Raji (cell line): Measurements from ENCODE around the gene ADAMTS15.

Experiments used
- POLR2A ChIP-seq: IDR thresholded peaks from 2 replicates; pipeline ENCODE4 v1.6.1; 2011; ENCODE audit warnings: low read depth, low read length, control low read depth; ENCODE audit not compliant: insufficient read depth

ADAMTS15 gene

DNA sequence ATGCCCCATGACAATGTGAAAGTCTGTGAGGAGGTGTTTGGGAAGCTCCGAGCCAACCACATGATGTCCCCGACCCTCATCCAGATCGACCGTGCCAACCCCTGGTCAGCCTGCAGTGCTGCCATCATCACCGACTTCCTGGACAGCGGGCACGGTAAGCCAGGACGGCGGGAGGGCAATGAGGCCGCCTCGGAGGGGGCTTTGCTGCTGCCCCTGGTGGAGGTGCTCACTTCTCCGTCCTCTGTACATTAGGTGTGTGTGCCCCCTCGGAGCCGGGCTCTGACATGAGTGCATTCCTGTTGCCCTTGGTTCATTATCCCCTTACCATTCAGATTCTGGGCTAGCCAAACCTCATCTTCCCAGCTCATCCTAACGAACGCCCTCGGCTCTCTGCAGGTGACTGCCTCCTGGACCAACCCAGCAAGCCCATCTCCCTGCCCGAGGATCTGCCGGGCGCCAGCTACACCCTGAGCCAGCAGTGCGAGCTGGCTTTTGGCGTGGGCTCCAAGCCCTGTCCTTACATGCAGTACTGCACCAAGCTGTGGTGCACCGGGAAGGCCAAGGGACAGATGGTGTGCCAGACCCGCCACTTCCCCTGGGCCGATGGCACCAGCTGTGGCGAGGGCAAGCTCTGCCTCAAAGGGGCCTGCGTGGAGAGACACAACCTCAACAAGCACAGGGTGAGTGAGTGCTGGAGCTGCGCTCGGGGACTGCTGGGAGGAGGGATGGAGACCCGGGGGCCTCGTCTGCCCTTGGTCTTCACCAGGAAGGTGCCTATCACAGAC, 13.8 kb downstream of the ADAMTS15 start:
- TF ChIP-seq POLR2A: no peak

DNA sequence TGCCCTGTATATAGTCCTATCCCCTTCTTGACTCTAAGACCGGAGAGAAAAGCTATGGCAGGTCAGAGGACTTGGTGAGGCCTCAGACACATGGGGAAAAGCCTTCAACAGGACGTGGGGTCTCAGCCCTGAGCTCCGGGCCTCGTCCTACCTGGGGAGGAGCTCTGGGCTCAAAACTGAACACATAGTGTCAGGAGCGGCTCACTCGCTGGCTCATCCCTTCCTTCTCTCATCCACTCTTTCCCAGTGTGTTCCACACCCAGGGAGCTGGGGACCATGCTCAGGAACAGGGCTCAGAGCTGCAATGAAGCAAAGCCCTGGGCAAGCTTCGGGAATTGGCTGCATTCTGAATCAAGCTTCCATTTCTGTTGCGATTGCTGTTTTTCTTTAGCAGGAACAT, 14.5 kb downstream of the ADAMTS15 start:
- no peak for TF ChIP-seq POLR2A

DNA sequence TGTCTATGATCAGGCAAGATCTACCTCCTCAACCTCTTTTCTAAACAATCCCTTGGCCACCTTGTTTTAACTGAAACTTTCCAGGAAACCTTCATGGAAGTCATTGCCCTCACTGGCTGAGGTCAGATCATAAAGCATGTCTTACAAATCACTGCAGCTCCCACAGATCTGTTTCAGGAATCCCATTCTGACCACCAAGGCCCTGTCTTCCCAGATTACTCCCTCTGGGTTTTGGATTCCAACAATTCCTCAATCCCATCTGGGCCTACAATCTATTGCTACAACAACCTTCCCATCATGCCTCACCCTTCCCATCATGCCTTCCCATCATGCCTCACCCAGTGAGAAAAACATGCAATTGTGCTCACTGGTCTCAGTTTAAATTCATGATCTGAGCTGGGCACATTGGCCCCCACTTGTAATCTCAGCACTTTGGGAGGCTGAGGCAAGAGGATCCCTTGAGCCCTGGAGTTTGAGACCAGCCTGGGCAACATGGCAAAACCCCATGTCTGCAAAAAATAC, 15.9 kb downstream of the ADAMTS15 start:
- TF ChIP-seq POLR2A: no peak

DNA sequence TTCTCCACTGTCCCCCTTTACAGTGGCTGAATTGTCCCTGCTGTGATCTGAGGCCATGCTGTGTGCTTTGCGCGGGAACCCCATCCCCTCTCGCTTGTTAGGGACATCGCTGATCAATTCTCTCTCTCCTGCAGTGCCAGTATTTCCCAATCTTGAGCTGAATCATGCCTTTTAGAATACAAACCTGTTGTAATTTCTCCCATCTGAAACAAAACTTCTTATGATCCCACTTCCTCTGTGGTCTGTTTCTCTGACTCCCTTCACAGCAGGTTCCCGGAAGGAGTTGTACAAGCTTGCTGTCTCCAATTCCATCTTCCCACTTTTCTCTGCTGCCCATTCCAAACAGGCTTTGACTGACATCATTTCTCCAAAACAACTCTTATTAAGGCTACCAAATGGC, 16.8 kb downstream of the ADAMTS15 start:
- no peak for TF ChIP-seq POLR2A

DNA sequence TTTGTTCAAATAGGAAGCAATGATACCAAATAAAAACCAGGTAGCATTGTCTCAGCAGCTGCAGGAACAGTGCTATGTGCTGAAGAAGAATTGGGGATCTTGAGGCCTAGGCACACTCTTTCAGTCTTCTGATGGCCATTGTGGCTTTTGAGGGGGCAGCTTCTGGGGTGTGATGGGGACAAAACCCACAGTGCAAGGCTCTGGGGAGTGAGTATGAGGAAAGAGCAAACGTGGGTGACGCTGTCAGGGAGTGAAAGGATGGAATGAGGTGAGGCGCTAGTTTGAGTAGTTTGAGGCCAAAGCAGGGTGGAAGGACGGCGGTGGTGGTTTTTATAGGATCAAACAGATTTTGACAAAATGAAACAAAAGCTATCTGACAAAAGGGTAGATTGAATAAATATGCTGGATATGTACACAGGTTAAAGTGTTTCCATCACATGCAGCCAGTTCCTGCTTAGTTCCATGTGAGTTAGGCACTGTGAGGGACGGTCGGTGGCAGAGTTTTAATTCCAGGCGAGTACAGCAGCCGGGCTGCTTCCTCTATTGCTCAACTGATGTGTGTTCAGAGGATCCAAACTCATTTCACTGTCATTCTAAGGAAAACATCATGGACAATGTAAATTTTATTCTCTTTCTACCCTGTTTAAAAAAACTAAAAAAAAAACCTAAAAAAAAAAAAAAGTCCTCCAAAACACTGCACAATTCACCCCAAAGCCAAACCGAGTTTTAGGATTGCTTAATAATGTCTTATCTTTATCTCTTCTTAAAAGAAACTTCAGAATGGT, 18.9 kb downstream of the ADAMTS15 start:
- no peak for TF ChIP-seq POLR2A

DNA sequence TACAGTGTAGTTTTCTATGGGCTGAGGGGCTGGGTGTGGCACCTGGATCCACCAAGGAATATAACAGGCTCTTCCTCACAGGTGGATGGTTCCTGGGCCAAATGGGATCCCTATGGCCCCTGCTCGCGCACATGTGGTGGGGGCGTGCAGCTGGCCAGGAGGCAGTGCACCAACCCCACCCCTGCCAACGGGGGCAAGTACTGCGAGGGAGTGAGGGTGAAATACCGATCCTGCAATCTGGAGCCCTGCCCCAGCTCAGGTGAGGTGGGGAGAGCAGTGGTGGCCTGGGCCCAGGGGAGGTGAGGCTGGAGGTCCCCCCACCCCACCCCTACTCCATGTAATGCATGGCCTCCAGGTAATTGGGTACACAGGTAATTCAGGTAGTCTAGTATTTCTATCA, 20.7 kb downstream of the ADAMTS15 start:
- TF ChIP-seq POLR2A: no peak

DNA sequence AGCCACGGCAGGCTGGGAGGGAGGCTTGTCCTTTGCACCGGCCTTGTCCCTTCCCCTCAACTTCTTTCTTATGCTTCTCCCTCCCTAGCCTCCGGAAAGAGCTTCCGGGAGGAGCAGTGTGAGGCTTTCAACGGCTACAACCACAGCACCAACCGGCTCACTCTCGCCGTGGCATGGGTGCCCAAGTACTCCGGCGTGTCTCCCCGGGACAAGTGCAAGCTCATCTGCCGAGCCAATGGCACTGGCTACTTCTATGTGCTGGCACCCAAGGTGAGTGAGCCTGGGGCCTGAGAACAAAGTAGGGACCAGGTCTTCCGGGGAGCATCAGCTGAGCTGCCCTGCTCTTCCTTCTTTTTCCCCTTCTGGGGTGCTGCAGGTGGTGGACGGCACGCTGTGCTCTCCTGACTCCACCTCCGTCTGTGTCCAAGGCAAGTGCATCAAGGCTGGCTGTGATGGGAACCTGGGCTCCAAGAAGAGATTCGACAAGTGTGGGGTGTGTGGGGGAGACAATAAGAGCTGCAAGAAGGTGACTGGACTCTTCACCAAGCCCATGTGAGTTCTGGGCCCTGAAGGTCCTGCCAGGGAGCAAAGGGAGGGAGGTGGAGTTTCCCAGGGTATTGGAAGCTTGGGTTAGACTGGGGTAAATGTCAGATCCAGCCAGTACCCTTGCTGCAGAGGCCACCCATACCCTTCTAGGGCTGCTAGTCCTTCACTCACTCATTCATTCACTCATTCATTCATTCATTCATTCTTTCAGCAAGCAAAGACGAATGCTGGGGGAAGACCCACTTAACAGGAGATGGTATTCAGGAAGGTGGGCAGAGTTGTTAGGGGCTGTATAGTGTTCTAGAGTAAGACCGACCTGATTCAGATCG, 22.6 kb downstream of the ADAMTS15 start:
- TF ChIP-seq POLR2A: no peak

DNA sequence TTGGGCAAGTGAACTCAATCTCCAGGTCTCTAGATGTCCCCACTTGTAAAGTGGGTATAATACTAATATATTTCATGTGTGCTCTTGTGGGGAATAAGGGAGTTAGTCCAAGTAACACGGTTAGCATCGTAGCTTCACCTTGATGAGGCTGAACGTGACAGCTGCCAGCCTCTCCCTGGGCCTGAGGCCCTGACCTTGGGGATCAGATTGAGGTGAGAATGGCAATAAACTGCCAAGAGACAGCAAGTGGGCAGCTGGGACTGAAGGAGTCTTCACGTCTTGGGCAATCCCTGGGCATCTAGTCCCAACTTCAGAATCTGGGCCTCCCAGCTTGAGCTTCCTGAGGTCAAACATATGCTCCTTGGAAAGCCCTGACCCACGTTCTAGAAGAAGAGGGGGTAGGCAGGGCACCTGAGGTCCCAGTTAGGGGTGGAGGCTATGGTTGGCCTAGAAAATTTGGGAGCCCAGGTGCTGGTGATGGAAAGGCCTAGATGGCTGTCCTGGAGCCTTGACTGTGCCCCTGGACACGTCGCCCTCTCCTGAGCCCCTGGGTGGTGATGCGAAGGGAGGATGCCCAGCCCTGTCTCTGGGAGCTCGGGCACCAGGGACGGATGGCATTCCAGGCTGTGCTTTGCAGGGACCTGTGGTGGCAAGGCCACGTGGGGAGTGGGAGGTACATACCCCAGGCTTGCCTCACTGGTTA, 23.4 kb downstream of the ADAMTS15 start:
- TF ChIP-seq POLR2A: no peak

DNA sequence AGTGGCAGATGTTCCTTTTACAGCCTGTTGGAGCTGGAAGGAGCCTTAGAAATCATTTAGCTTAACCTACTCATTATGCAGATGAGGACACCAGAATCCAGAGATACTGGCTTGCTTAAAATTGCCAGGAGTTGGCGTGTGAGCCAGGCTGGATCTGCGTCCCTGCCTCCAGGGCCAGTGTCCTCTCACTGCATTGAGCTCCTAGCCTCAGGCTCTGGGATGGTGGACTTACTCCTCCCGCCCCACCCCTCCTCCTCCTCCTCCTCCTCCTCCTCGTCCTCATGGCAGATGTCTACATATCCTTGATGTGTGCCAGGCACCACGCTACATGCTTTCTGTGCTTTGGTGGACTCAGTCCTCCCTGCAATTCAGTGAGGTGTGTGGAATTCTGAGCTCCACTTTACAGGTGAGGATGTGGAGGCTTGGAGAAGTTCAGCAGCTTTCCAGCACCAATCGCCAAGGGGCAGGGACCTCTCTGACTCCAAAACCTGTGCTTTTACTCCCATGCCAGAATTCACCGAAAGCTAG, 24.1 kb downstream of the ADAMTS15 start:
- no peak for TF ChIP-seq POLR2A

DNA sequence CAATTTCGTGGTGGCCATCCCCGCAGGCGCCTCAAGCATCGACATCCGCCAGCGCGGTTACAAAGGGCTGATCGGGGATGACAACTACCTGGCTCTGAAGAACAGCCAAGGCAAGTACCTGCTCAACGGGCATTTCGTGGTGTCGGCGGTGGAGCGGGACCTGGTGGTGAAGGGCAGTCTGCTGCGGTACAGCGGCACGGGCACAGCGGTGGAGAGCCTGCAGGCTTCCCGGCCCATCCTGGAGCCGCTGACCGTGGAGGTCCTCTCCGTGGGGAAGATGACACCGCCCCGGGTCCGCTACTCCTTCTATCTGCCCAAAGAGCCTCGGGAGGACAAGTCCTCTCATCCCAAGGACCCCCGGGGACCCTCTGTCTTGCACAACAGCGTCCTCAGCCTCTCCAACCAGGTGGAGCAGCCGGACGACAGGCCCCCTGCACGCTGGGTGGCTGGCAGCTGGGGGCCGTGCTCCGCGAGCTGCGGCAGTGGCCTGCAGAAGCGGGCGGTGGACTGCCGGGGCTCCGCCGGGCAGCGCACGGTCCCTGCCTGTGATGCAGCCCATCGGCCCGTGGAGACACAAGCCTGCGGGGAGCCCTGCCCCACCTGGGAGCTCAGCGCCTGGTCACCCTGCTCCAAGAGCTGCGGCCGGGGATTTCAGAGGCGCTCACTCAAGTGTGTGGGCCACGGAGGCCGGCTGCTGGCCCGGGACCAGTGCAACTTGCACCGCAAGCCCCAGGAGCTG, 24.8 kb downstream of the ADAMTS15 start:
- no peak for TF ChIP-seq POLR2A

DNA sequence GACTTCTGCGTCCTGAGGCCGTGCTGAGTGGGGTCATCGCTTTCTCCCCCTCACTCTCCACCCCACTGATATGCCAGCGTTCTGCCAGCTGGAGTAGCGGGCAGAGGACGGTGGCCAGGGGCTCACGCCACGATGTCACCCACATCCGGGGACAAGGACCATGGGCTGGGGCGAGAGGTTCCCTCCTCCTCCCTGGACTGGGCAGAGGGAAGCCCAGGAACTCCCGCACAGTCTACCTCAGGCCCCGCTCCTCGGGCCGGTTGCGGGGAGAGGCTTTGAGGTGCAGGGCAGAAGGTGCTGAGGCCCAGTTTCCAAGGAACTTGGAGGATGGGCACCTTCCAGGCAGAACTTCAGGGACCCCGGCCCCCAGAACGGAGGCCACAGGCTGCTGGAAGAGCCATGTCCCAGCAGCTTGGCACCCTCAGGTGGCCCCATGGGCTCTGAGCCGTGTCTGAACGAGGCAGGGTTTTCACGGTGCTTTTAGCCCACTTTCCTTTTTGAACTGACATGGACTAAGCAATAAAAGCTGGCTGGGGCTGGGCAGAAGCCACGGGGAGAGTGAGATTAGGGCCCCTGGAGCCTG, 25.4 kb downstream of the ADAMTS15 start:
- TF ChIP-seq POLR2A: no peak

DNA sequence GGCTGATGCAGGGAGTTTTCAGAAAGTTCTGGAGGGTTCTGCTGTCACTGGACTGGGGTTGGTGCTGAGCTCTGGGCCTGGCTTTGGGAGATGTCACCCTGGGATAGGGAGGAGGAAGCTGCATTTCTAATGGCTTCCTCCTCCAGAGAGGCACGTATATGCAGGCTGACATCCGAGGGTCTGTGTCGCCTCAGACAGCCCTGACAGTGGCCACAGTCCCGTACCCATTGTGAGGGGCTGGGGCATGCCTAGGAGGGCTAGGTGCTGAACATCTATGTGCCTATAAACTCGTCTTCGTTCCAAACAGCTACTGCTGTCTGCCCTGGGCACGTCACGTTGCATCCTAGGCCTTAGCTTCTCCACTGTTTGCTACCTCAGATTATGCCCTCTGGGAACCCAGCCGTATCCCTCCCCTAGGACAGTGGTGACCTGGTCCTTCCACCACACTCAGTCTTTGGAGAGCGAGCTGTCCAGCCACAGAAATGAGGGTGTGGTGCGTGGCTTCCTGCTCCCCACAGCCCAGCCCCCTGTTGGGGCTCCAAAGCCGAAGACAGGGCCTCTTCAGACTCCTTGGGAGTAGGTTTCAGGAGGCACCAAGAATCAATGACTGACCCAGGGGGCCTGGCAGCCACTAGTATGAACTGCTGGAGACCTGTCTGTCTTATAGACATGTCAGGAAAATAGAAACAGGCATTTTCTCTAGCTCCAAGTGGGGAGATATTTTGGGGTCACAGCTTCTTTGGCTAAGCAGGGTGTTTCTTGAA, 26.4 kb downstream of the ADAMTS15 start:
- no peak for TF ChIP-seq POLR2A

DNA sequence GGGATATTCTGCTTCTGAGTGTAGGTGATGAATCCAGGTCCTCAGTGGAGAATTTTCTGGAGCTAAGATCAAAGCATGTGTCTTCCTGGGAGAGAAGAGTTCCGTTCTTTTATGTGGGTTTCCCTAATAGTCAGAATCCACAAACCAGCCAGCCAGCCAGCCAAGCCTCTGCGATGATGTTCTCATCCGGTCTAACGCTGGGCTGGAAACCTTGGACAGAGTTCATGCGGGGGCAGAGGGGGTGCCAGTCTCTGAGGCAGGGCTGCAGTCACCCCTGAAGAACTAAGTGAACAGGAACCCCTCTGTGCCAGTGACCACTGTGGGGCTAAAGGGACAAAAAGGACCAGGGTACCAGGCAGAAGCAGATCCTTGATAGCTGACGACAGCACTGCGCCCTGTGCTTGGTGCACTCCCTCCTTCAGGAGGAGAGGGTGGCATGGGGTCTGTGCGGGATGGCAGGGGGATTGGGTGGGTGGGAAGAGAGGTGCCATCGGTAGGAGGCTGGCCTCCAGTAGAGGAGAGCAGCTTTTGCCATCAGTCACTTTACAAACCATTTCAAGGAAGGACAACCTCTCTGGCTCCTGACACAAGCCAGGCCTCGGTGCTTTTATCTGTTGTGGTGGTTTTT, 27.1 kb downstream of the ADAMTS15 start:
- TF ChIP-seq POLR2A: no peak
